Stimulated activated CD4-positive, alpha-beta T cell treated with anti-CD3 and anti-CD28 coated beads, TNF-alpha, amount 100 ng/mL, for 24 hours (primary cell): ENCODE data around the gene TAGLN3.

Source experiments
- DNase-seq, 3 experiments: peaks; one replicate each; pipeline ENCODE4 v3.0.0-alpha.2; 2020; ENCODE audit warnings: low read depth in 3 of 3

TAGLN3 gene

GRCh38 chr3:111998636-111999483 lies at the start of gene TAGLN3:
Gene TAGLN3, plus strand, starts transcription at chr3:111998922. Its CDS starts 501 bp downstream, at chr3:111999423.
- no peak for DNase-seq

GRCh38 chr3:111949712-111950111 lies 49.0 kb upstream of the TAGLN3 start:
- no peak for DNase-seq

- DNase-seq = no peak
Measured at GRCh38 chr3:111951032-111951431, 47.7 kb upstream of the TAGLN3 start.

GRCh38 chr3:111952086-111952485 lies 46.6 kb upstream of the TAGLN3 start:
- DNase-seq = no peak

GRCh38 chr3:111952866-111953450 lies 45.8 kb upstream of the TAGLN3 start:
- DNase-seq = no peak

GRCh38 chr3:111954228-111954990 lies 44.3 kb upstream of the TAGLN3 start:
- DNase-seq = no peak

- no peak for DNase-seq
Measured at GRCh38 chr3:111955876-111956275, 42.8 kb upstream of the TAGLN3 start.

GRCh38 chr3:111956449-111956848 lies 42.3 kb upstream of the TAGLN3 start:
- no peak for DNase-seq

- DNase-seq = no peak
Measured at GRCh38 chr3:111956995-111957734, 41.6 kb upstream of the TAGLN3 start.

GRCh38 chr3:111961461-111962164 lies 37.1 kb upstream of the TAGLN3 start:
- DNase-seq = no peak

GRCh38 chr3:111963424-111963823 lies 35.3 kb upstream of the TAGLN3 start:
- no peak for DNase-seq

GRCh38 chr3:111965484-111965883 lies 33.2 kb upstream of the TAGLN3 start:
- DNase-seq = no peak

- DNase-seq = no peak
Measured at GRCh38 chr3:111967068-111967467, 31.7 kb upstream of the TAGLN3 start.

- DNase-seq = peak; percentile 67 to 78 (median 73)
Measured at GRCh38 chr3:111967651-111968274, 31.0 kb upstream of the TAGLN3 start.

GRCh38 chr3:111968319-111969054 lies 30.2 kb upstream of the TAGLN3 start:
- no peak for DNase-seq

GRCh38 chr3:111970376-111970775 lies 28.3 kb upstream of the TAGLN3 start:
- no peak for DNase-seq

- no peak for DNase-seq
Measured at GRCh38 chr3:111971533-111972130, 27.1 kb upstream of the TAGLN3 start.

- no peak for DNase-seq
Measured at GRCh38 chr3:111972891-111973290, 25.8 kb upstream of the TAGLN3 start.

- no peak for DNase-seq
Measured at GRCh38 chr3:111975131-111975530, 23.6 kb upstream of the TAGLN3 start.

GRCh38 chr3:111976254-111976653 lies 22.5 kb upstream of the TAGLN3 start:
- DNase-seq = no peak
